WTC11 (cell line): ENCODE data around the gene LIPM. TPM values are rescaled to one million over a fixed set of nuclear protein-coding genes. Genes with fewer than 3 reads are reported as not detected.

ENCODE experiments used
- ATAC-seq: fragments of 200-7000 bp; cut with Tn5 transposase; 2 replicates; pipeline ENCODE4 v1.10.0; 2021; ENCODE audit warnings: mild to moderate bottlenecking, moderate library complexity
- CTCF ChIA-PET: fragments of 300-600 bp; sonication (Branson Sonifier 250); formaldehyde crosslinking; loops from one replicate; lab custom pipeline; 2021; ENCODE audit warnings: antibody characterized with exemption; lab: Charles Lee
- POLR2A ChIA-PET: fragments of 350-600 bp; sonication (Branson Sonifier 250); formaldehyde crosslinking; loops from one replicate; lab custom pipeline; 2021; ENCODE audit warnings: antibody characterized with exemption; lab: Charles Lee
- DNase-seq: peaks from one replicate; pipeline ENCODE4 v3.0.0; 2021; ENCODE audit warnings: low spot score
- H3K27ac Mint-ChIP-seq: 2 replicates; pipeline ENCODE4 v1.8.0; 2021; ENCODE audit warnings: mixed read lengths
- H3K27me3 Mint-ChIP-seq: 2 replicates; pipeline ENCODE4 v1.8.0; 2021; ENCODE audit warnings: low read depth, mild to moderate bottlenecking, moderate library complexity, mixed read lengths
- H3K36me3 Mint-ChIP-seq: 2 replicates; pipeline ENCODE4 v1.8.0; 2021; ENCODE audit warnings: mixed read lengths
- H3K4me1 Mint-ChIP-seq: 2 replicates; pipeline ENCODE4 v1.8.0; 2022; ENCODE audit warnings: mixed read lengths
- H3K4me3 Mint-ChIP-seq: 2 replicates; pipeline ENCODE4 v1.8.0; 2021; ENCODE audit warnings: mild to moderate bottlenecking, moderate library complexity, mixed read lengths
- H3K9me3 Mint-ChIP-seq: 2 replicates; pipeline ENCODE4 v1.8.0; 2021; ENCODE audit warnings: mixed read lengths
- AFF4 ChIP-seq: sonication (generic); formaldehyde crosslinking; IDR thresholded peaks from 2 replicates; pipeline ENCODE4 v1.8.1; 2023; ENCODE audit warnings: mild to moderate bottlenecking, missing genetic modification reagents, borderline replicate concordance
- E2F5 ChIP-seq: sonication (generic); formaldehyde crosslinking; IDR thresholded peaks from 2 replicates; pipeline ENCODE4 v1.8.1; 2022; ENCODE audit warnings: mild to moderate bottlenecking, moderate library complexity, missing genetic modification reagents
- ESRRA ChIP-seq: sonication (generic); formaldehyde crosslinking; IDR thresholded peaks from 2 replicates; pipeline ENCODE4 v1.8.1; 2022; ENCODE audit warnings: mild to moderate bottlenecking, missing genetic modification reagents, borderline replicate concordance
- ETV6 ChIP-seq: sonication (generic); formaldehyde crosslinking; IDR thresholded peaks from 2 replicates; pipeline ENCODE4 v1.8.1; 2022; ENCODE audit warnings: mild to moderate bottlenecking, missing genetic modification reagents
- GRHL2 ChIP-seq: fragments of 250-450 bp; sonication (Bioruptor Pico); IDR thresholded peaks from 2 replicates; pipeline ENCODE4 v1.8.0; 2022; ENCODE audit warnings: mild to moderate bottlenecking, moderate library complexity; ENCODE audit not compliant: insufficient replicate concordance, severe bottlenecking
- GTF2I ChIP-seq: fragments of 250-450 bp; sonication (Bioruptor Pico); conservative IDR thresholded peaks from 2 replicates; pipeline ENCODE4 v1.4.0; 2021; ENCODE audit warnings: mild to moderate bottlenecking
- HMGA2 ChIP-seq: fragments of 250-450 bp; sonication (Bioruptor Pico); IDR thresholded peaks from 2 replicates; pipeline ENCODE4 v1.4.0; 2021; ENCODE audit warnings: mild to moderate bottlenecking, moderate library complexity
- HMGXB4 ChIP-seq: sonication (generic); formaldehyde crosslinking; IDR thresholded peaks from 2 replicates; pipeline ENCODE4 v1.8.1; 2023; ENCODE audit warnings: mild to moderate bottlenecking, moderate library complexity, missing genetic modification reagents
- JAZF1 ChIP-seq: fragments of 250-450 bp; sonication (Bioruptor Pico); IDR thresholded peaks from 2 replicates; pipeline ENCODE4 v1.9.0; 2021; ENCODE audit warnings: moderate library complexity, mild to moderate bottlenecking, inconsistent platforms
- MAX ChIP-seq: sonication (generic); formaldehyde crosslinking; IDR thresholded peaks from 2 replicates; pipeline ENCODE4 v1.8.0; 2022; ENCODE audit warnings: mild to moderate bottlenecking, missing genetic modification reagents
- MYBL2 ChIP-seq: sonication (generic); formaldehyde crosslinking; IDR thresholded peaks from 2 replicates; pipeline ENCODE4 v1.8.1; 2023; ENCODE audit warnings: mild to moderate bottlenecking, moderate library complexity, missing genetic modification reagents
- SMAD4 ChIP-seq: sonication (generic); formaldehyde crosslinking; IDR thresholded peaks from 2 replicates; pipeline ENCODE4 v1.8.0; 2022; ENCODE audit warnings: mild to moderate bottlenecking, missing genetic modification reagents
- SOX15 ChIP-seq: fragments of 250-450 bp; sonication (Bioruptor Pico); IDR thresholded peaks from 2 replicates; pipeline ENCODE4 v1.9.0; 2021; ENCODE audit warnings: mild to moderate bottlenecking
- SP1 ChIP-seq: sonication (generic); formaldehyde crosslinking; conservative IDR thresholded peaks from 2 replicates; pipeline ENCODE4 v1.8.1; 2022; ENCODE audit warnings: missing genetic modification reagents
- USF1 ChIP-seq: sonication (generic); formaldehyde crosslinking; IDR thresholded peaks from 2 replicates; pipeline ENCODE4 v1.8.0; 2022; ENCODE audit warnings: mild to moderate bottlenecking, missing genetic modification reagents
- ZBTB43 ChIP-seq: sonication (generic); formaldehyde crosslinking; IDR thresholded peaks from 2 replicates; pipeline ENCODE4 v1.8.1; 2023; ENCODE audit warnings: mild to moderate bottlenecking, missing genetic modification reagents
- ZNF138 ChIP-seq: sonication (generic); formaldehyde crosslinking; conservative IDR thresholded peaks from 2 replicates; pipeline ENCODE4 v1.8.1; 2022; ENCODE audit warnings: mild to moderate bottlenecking, moderate library complexity, missing genetic modification reagents
- ZNF219 ChIP-seq: sonication (generic); formaldehyde crosslinking; IDR thresholded peaks from 2 replicates; pipeline ENCODE4 v1.8.0; 2023; ENCODE audit warnings: missing genetic modification reagents, mild to moderate bottlenecking, borderline replicate concordance
- ZNF263 ChIP-seq: sonication (generic); formaldehyde crosslinking; IDR thresholded peaks from 2 replicates; pipeline ENCODE4 v1.8.1; 2022; ENCODE audit warnings: low read depth, mild to moderate bottlenecking, moderate library complexity, missing genetic modification reagents
- ZNF671 ChIP-seq: fragments of 250-450 bp; sonication (Bioruptor Pico); IDR thresholded peaks from 2 replicates; pipeline ENCODE4 v1.8.0; 2021; ENCODE audit warnings: mild to moderate bottlenecking
- total RNA-seq: library from RNA; stranded (reverse); gene quantifications from 3 replicates; pipeline ENCODE4 v1.2.3, GENCODE V29; 2021

LIPM gene
- total RNA-seq, 1 experiment from 2014 or later: not detected

- H3K36me3 Mint-ChIP-seq: no peaks in the 10 kb centered on the region
- DNase-seq (no peak), ATAC-seq (no peak)
- POLR2A ChIA-PET: no interaction called here
- TF ChIP-seq ZNF263 (CRISPR knock-in tag) (no peak), ESRRA (CRISPR knock-in tag) (no peak)
- CTCF ChIA-PET: interaction anchor here (3.5 kb wide), 1 partner anchor 91 kb away, joined by 14 read pairs; no protein-coding TSS in a partner anchor
- no peak overlapping the region for H3K4me3 Mint-ChIP-seq
- H3K9me3 Mint-ChIP-seq: no peaks in the 10 kb centered on the region
- H3K27ac Mint-ChIP-seq: no peak overlapping the region
- peaks cover 5% of the 10 kb centered on the region; the same call in 1 of the 2 replicates for H3K27me3 Mint-ChIP-seq
- H3K4me1 Mint-ChIP-seq: no peaks in the 10 kb centered on the region
These were observed 16.8 kb downstream of the LIPM start for GRCh38 chr10:88819290-88819689.

- ATAC-seq: no peak
- POLR2A ChIA-PET: no interaction called here
- no peaks in the 10 kb centered on the region for H3K36me3 Mint-ChIP-seq
These were observed 18.3 kb downstream of the LIPM start for GRCh38 chr10:88820748-88821401.

GRCh38 chr10:88826388-88826787, 23.9 kb downstream of the LIPM start:
- Mint-ChIP-seq H3K36me3 (no peaks in the 10 kb centered on the region), H3K4me1 (no peaks in the 10 kb centered on the region), H3K27ac (no peak overlapping the region), H3K27me3 (no peaks in the 10 kb centered on the region), H3K9me3 (no peaks in the 10 kb centered on the region), H3K4me3 (no peak overlapping the region)
- 0 out of 2 replicates have a peak, but pooled peaks have one; percentile 20 for ATAC-seq
- POLR2A ChIA-PET: no interaction called here
- no peak for DNase-seq
- CTCF ChIA-PET: interaction anchor here (0.7 to 4.2 kb wide), 3 partner anchors 98 to 108 kb away, joined by 4 to 25 read pairs (median 4); no protein-coding TSS in a partner anchor
- TF ChIP-seq MAX (CRISPR knock-in tag): no peak
- TF ChIP-seq JAZF1: no peak
- TF ChIP-seq ETV6 (CRISPR knock-in tag): no peak
- no peak for TF ChIP-seq ZNF671 (CRISPR knock-in tag)
- TF ChIP-seq SMAD4 (CRISPR knock-in tag): no peak
- TF ChIP-seq HMGXB4 (CRISPR knock-in tag): no peak
- TF ChIP-seq USF1 (CRISPR knock-in tag): no peak
- TF ChIP-seq ZNF138 (CRISPR knock-in tag): no peak
- TF ChIP-seq SOX15 (CRISPR knock-in tag): no peak

More at GRCh38 chr10:88820748-88821401, 18.3 kb downstream of the LIPM start:
- Mint-ChIP-seq H3K4me3 (no peak overlapping the region), H3K27me3 (peaks cover 5% of the 10 kb centered on the region; the same call in 1 of the 2 replicates), H3K4me1 (no peaks in the 10 kb centered on the region), H3K27ac (no peak overlapping the region), H3K9me3 (no peaks in the 10 kb centered on the region)
- DNase-seq: no peak
- TF ChIP-seq E2F5 (CRISPR knock-in tag) (no peak), AFF4 (CRISPR knock-in tag) (no peak), GRHL2 (no peak), MYBL2 (CRISPR knock-in tag) (no peak), GTF2I (no peak), HMGA2 (CRISPR knock-in tag) (no peak), ZBTB43 (CRISPR knock-in tag) (no peak), ZNF219 (CRISPR knock-in tag) (no peak), SP1 (CRISPR knock-in tag) (no peak)
- CTCF ChIA-PET: interaction anchor here (0.7 to 1.5 kb wide), 4 partner anchors 15 to 238 kb away, joined by 3 to 5 read pairs (median 3); partner anchors contain the start of gene RNLS
